H1 (cell line): ENCODE measurements around the gene CFLAR. TPM values are rescaled to one million over a fixed set of nuclear protein-coding genes. Genes with fewer than 3 reads are reported as not detected.

Experiments
- ATF2 ChIP-seq: IDR thresholded peaks from 2 replicates; pipeline ENCODE4 v1.6.1; 2012; ENCODE audit warnings: low read length, inconsistent platforms
- JUND ChIP-seq: IDR thresholded peaks from 2 replicates; pipeline ENCODE4 v1.6.1; 2011; ENCODE audit warnings: mild to moderate bottlenecking, improper control_type of control experiment, low read length
- MAFK ChIP-seq: IDR thresholded peaks from 2 replicates; pipeline ENCODE4 v1.6.1; 2012; ENCODE audit warnings: low read depth, mild to moderate bottlenecking, improper control_type of control experiment, low read length
- NRF1 ChIP-seq: IDR thresholded peaks from 2 replicates; pipeline ENCODE4 v1.6.1; 2011; ENCODE audit warnings: mild to moderate bottlenecking, low read depth, low read length, improper control_type of control experiment
- PHF8 ChIP-seq: fragments of 200-600 bp; sonication (generic); conservative IDR thresholded peaks from 2 replicates; pipeline ENCODE4 v1.7.1; 2012; ENCODE audit warnings: low read depth, mild to moderate bottlenecking, inconsistent platforms, low read length, moderate library complexity
- POLR2A ChIP-seq, 2 experiments: IDR thresholded peaks; 1 replicate in 1 of 2; 2 replicates in 1 of 2; pipeline ENCODE4 v1.6.1; 2011; ENCODE audit warnings: low read depth in 2 of 2, low read length in 2 of 2, mild to moderate bottlenecking in 2 of 2; ENCODE audit errors: control extremely low read depth in 1 of 2
- RXRA ChIP-seq: IDR thresholded peaks from 2 replicates; pipeline ENCODE4 v1.6.1; 2011; ENCODE audit warnings: low read depth, mild to moderate bottlenecking, low read length, moderate library complexity; ENCODE audit not compliant: insufficient read depth
- TAF1 ChIP-seq: IDR thresholded peaks from 2 replicates; pipeline ENCODE4 v1.6.1; 2011; ENCODE audit warnings: mild to moderate bottlenecking, low read depth, low read length
- polyA plus RNA-seq, 7 experiments: library from polyadenylated mRNA; depleted of rRNA in 3 of 7; stranded (reverse) in 5 of 7; unstranded in 2 of 7; fragments of >200 nt in 5 of 7; fragments of 200-250 nt in 2 of 7; gene quantifications; 1 replicate in 5 of 7; 2 replicates in 1 of 7; 4 replicates in 1 of 7; pipeline versions ENCODE4 v1.2.1 to v1.2.3, GENCODE V29; 2011 to 2013; ENCODE audit warnings: missing spikeins in 2 of 7, mixed read lengths in 2 of 7
- total RNA-seq: library from RNA; stranded (reverse); fragmentation: NEBNext Ultra II Directional; extraction: Animal tissue kit (Norgen Biotek cat#: 25700); gene quantifications from 2 replicates; pipeline ENCODE4 v1.2.1, GENCODE V29; 2021
- TF ChIP-seq, protein P1 (sequence below): IDR thresholded peaks from 2 replicates; pipeline ENCODE4 v1.6.1; 2012; ENCODE audit warnings: inconsistent platforms

The CFLAR gene
- total and polyA plus RNA-seq, 2 of the 8 experiments (the other 6 are each of a cell fraction or from before 2014, with no cell fraction given), result 1.1 to 3.9 TPM

GRCh38 chr2:201182650-201183364, 66.8 kb downstream of the CFLAR start, which contains the start of gene CASP10 (continued):
- TF ChIP-seq TAF1, result peak; percentile 31; the same call in 1 of the 2 replicates
- TF ChIP-seq, protein P1, sequence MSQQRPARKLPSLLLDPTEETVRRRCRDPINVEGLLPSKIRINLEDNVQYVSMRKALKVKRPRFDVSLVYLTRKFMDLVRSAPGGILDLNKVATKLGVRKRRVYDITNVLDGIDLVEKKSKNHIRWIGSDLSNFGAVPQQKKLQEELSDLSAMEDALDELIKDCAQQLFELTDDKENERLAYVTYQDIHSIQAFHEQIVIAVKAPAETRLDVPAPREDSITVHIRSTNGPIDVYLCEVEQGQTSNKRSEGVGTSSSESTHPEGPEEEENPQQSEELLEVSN, result no peak
- TF ChIP-seq POLR2A (IDR thresholded peaks at IDR 0.05; ENCODE audit: control extremely low read depth in 1 of 2, low read depth in 2 of 2, low read length in 2 of 2), result peak in 1 of 2 experiments; percentile 58; a peak in 1 of 3 replicates
- TF ChIP-seq MAFK, result no peak
- no peak for TF ChIP-seq NRF1
- TF ChIP-seq PHF8, result no peak
- peak; percentile 40; the same call in 1 of the 2 replicates for TF ChIP-seq JUND
- TF ChIP-seq ATF2, result peak; percentile 71; the same call in 1 of the 2 replicates
- no peak for TF ChIP-seq RXRA
